Measurements from ENCODE around the gene PACSIN2.

- TF ChIP-seq CTCF (IDR thresholded peaks at IDR 0.05) (no peak), POLR2A (IDR thresholded peaks at IDR 0.05) (no peak)
Measured at GRCh38 chr22:42847110-42847509, 167.8 kb downstream of the PACSIN2 start.

Measured in thyroid gland (tissue), 4 donors.